SK-N-SH treated with all-trans-retinoic acid at 6 μM for 48 hours (cell line): ENCODE data around the gene HES5.

ENCODE experiments used
- ATAC-seq: fragments of 200-7000 bp; cut with Tn5 transposase; 3 replicates; pipeline ENCODE4 v1.9.1; 2020; ENCODE audit warnings: mild to moderate bottlenecking, moderate library complexity
- ARNTL ChIP-seq: fragments of 450-650 bp; formaldehyde crosslinking; IDR thresholded peaks from 2 replicates; pipeline ENCODE4 v1.5.0; 2020; ENCODE audit warnings: low read depth, mild to moderate bottlenecking, moderate library complexity, borderline replicate concordance
- CREB5 ChIP-seq: fragments of 250-450 bp; sonication (Bioruptor Pico); IDR thresholded peaks from 2 replicates; pipeline ENCODE4 v1.5.1; 2020; ENCODE audit warnings: low read depth, mild to moderate bottlenecking, moderate library complexity
- CSDC2 ChIP-seq: fragments of 250-450 bp; sonication (Bioruptor Pico); IDR thresholded peaks from 2 replicates; pipeline ENCODE4 v1.5.0; 2020; ENCODE audit warnings: mild to moderate bottlenecking, moderate library complexity
- CSRNP3 ChIP-seq: fragments of 250-450 bp; sonication (Bioruptor Pico); IDR thresholded peaks from 2 replicates; pipeline ENCODE4 v1.5.1; 2021; ENCODE audit warnings: mild to moderate bottlenecking, moderate library complexity
- ESRRG ChIP-seq: fragments of 250-450 bp; sonication (Bioruptor Pico); IDR thresholded peaks from 2 replicates; pipeline ENCODE4 v1.6.1; 2021; ENCODE audit warnings: mild to moderate bottlenecking
- GLIS3 ChIP-seq: fragments of 250-450 bp; sonication (Bioruptor Pico); IDR thresholded peaks from 2 replicates; pipeline ENCODE4 v1.5.0; 2020; ENCODE audit warnings: mild to moderate bottlenecking, moderate library complexity
- ISL1 ChIP-seq: fragments of 250-450 bp; sonication (Bioruptor Pico); IDR thresholded peaks from 2 replicates; pipeline ENCODE4 v2.1.2; 2022; ENCODE audit warnings: mild to moderate bottlenecking, moderate library complexity
- OSR1 ChIP-seq: fragments of 250-450 bp; sonication (Bioruptor Pico); IDR thresholded peaks from 2 replicates; pipeline ENCODE4 v1.8.0; 2022; ENCODE audit warnings: moderate library complexity, mild to moderate bottlenecking, inconsistent platforms
- POU6F1 ChIP-seq: fragments of 250-450 bp; sonication (Bioruptor Pico); IDR thresholded peaks from 2 replicates; pipeline ENCODE4 v1.8.0; 2021; ENCODE audit warnings: low read depth, mild to moderate bottlenecking, moderate library complexity, borderline replicate concordance
- PPARA ChIP-seq: fragments of 250-450 bp; sonication (Bioruptor Pico); IDR thresholded peaks from 2 replicates; pipeline ENCODE4 v1.5.0; 2020; ENCODE audit warnings: mild to moderate bottlenecking, borderline replicate concordance
- RARB ChIP-seq: fragments of 250-450 bp; sonication (Bioruptor Pico); IDR thresholded peaks from 2 replicates; pipeline ENCODE4 v1.8.0; 2021; ENCODE audit warnings: mild to moderate bottlenecking, moderate library complexity
- SNAI2 ChIP-seq: fragments of 250-450 bp; sonication (Bioruptor Pico); IDR thresholded peaks from 2 replicates; pipeline ENCODE4 v1.5.0; 2020; ENCODE audit warnings: mild to moderate bottlenecking, moderate library complexity
- TCF4 ChIP-seq: fragments of 250-450 bp; sonication (Bioruptor Pico); IDR thresholded peaks from 2 replicates; pipeline ENCODE4 v1.8.0; 2021; ENCODE audit warnings: mild to moderate bottlenecking, moderate library complexity, borderline replicate concordance
- TOX ChIP-seq: fragments of 250-450 bp; sonication (Bioruptor Pico); IDR thresholded peaks from 2 replicates; pipeline ENCODE4 v1.8.0; 2021; ENCODE audit warnings: mild to moderate bottlenecking, moderate library complexity, borderline replicate concordance
- TSHZ2 ChIP-seq: fragments of 250-450 bp; sonication (Bioruptor Pico); IDR thresholded peaks from 2 replicates; pipeline ENCODE4 v1.5.0; 2020; ENCODE audit warnings: mild to moderate bottlenecking, moderate library complexity
- ZFP30 ChIP-seq: fragments of 450-650 bp; formaldehyde crosslinking; IDR thresholded peaks from 2 replicates; pipeline ENCODE4 v1.5.0; 2022; ENCODE audit warnings: mild to moderate bottlenecking, moderate library complexity
- ZNF565 ChIP-seq: fragments of 450-650 bp; formaldehyde crosslinking; conservative IDR thresholded peaks from 2 replicates; pipeline ENCODE4 v1.5.0; 2020; ENCODE audit warnings: low read depth, mild to moderate bottlenecking, moderate library complexity
- ZNF70 ChIP-seq: fragments of 450-650 bp; formaldehyde crosslinking; IDR thresholded peaks from 2 replicates; pipeline ENCODE4 v1.5.0; 2020; ENCODE audit warnings: mild to moderate bottlenecking, moderate library complexity
- ZNF8 ChIP-seq: fragments of 450-650 bp; formaldehyde crosslinking; IDR thresholded peaks from 2 replicates; pipeline ENCODE4 v1.5.0; 2020; ENCODE audit warnings: mild to moderate bottlenecking, moderate library complexity

The HES5 gene

GRCh38 chr1:2520206-2520605, 9.9 kb downstream of the HES5 start:
- ATAC-seq = no peak

GRCh38 chr1:2519729-2520128, 10.3 kb downstream of the HES5 start:
- no peak for ATAC-seq
- TF ChIP-seq POU6F1 (CRISPR knock-in tag) = no peak

More at GRCh38 chr1:2520206-2520605, 9.9 kb downstream of the HES5 start:
- TF ChIP-seq POU6F1 (CRISPR knock-in tag) (no peak), CSRNP3 (CRISPR knock-in tag) (no peak), PPARA (CRISPR knock-in tag) (no peak), GLIS3 (CRISPR knock-in tag) (no peak), ZNF70 (CRISPR knock-in tag) (no peak), TCF4 (CRISPR knock-in tag) (no peak), ISL1 (CRISPR knock-in tag) (no peak), ARNTL (no peak)
- TF ChIP-seq, all 23 proteins: peak for 0

GRCh38 chr1:2519029-2519685, 10.9 kb downstream of the HES5 start:
- ATAC-seq = no peak
- TF ChIP-seq PPARA (CRISPR knock-in tag) = no peak
- no peak for TF ChIP-seq ZNF565
- TF ChIP-seq ZNF70 (CRISPR knock-in tag) = no peak
- no peak for TF ChIP-seq TSHZ2
- no peak for TF ChIP-seq CSDC2 (CRISPR knock-in tag)
- TF ChIP-seq OSR1 (CRISPR knock-in tag) = no peak
- no peak for TF ChIP-seq TOX
- TF ChIP-seq SNAI2 (CRISPR knock-in tag) = no peak
- TF ChIP-seq CREB5 = no peak
- TF ChIP-seq RARB = no peak
- TF ChIP-seq ZNF8 (CRISPR knock-in tag) = no peak
- TF ChIP-seq ARNTL = no peak
- no peak for TF ChIP-seq POU6F1 (CRISPR knock-in tag)
- TF ChIP-seq ZFP30 (CRISPR knock-in tag) = no peak
- no peak for TF ChIP-seq ESRRG (CRISPR knock-in tag)
- no peak for TF ChIP-seq TCF4 (CRISPR knock-in tag)
